Effector memory CD4-positive, alpha-beta T cell (primary cell): Measurements from ENCODE around the gene EPN2.
"Not testable (repeated sequence)": the region's sequence is repeated elsewhere in the genome, so short reads cannot be mapped to it uniquely, and the experiment has no call there.

Experiments
- DNase-seq, 3 donors: peaks; one replicate each; pipeline ENCODE4 v3.0.0-alpha.2; 2020
- H3K27ac ChIP-seq: 2 replicates; pipeline ENCODE4 v1.7.0; 2013; ENCODE audit warnings: mild to moderate bottlenecking, low read length, moderate library complexity; ENCODE audit not compliant: insufficient read depth, poor library complexity, severe bottlenecking
- H3K27me3 ChIP-seq: replicated peaks from 2 replicates; pipeline ENCODE4 v1.7.0; 2013; ENCODE audit warnings: mild to moderate bottlenecking, low read length; ENCODE audit not compliant: insufficient read depth, control insufficient read depth, poor library complexity, severe bottlenecking
- H3K36me3 ChIP-seq: 2 replicates; pipeline ENCODE4 v1.7.0; 2013; ENCODE audit warnings: mild to moderate bottlenecking, low read length, moderate library complexity; ENCODE audit not compliant: control insufficient read depth, insufficient read depth
- H3K4me1 ChIP-seq: 2 replicates; pipeline ENCODE4 v1.7.0; 2013; ENCODE audit warnings: low read length, mild to moderate bottlenecking; ENCODE audit not compliant: control insufficient read depth, insufficient read depth, poor library complexity, severe bottlenecking
- H3K4me3 ChIP-seq: 2 replicates; pipeline ENCODE4 v1.7.0; 2013; ENCODE audit warnings: low read length, low read depth, mild to moderate bottlenecking; ENCODE audit not compliant: insufficient read depth, poor library complexity, severe bottlenecking
- H3K9me3 ChIP-seq: 2 replicates; pipeline ENCODE4 v1.7.0; 2013; ENCODE audit warnings: mild to moderate bottlenecking, low read length, moderate library complexity; ENCODE audit not compliant: control insufficient read depth
- total RNA-seq, 3 donors: gene quantifications; one replicate each; lab custom pipeline; 2026; lab: John Stamatoyannopoulos, UW

EPN2 gene
- 7.8 to 11.1 (median 9.3) reads per million in 3 donors for total RNA-seq

DNA sequence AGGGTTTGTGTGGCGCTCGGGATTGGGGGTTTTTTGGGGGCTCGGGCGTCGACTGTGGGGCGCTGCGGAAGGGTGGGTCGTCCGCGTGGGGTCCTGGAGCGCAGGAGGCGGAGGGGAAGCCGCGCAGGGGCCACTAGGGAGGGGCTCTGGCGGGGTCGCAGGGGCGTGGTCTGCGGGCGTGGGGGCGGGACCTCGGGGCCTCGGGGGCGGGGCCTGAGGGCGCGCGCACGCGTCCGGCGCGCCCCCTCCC is at the start of gene EPN2:
TSS of gene EPN2 (plus strand) at position 228 of the 250 bp plus-strand sequence. CDS start 45,754 bp downstream, outside the sequence.
- not testable (repeated sequence) for H3K36me3 ChIP-seq, H3K4me1 ChIP-seq, H3K9me3 ChIP-seq, H3K27me3 ChIP-seq
- H3K27ac ChIP-seq = peak within 1 kb of the TSS; percentile 32
- H3K4me3 ChIP-seq = peak within 1 kb of the TSS; percentile 91
- DNase-seq = peak; percentile 38 to 52 (median 47)

DNA sequence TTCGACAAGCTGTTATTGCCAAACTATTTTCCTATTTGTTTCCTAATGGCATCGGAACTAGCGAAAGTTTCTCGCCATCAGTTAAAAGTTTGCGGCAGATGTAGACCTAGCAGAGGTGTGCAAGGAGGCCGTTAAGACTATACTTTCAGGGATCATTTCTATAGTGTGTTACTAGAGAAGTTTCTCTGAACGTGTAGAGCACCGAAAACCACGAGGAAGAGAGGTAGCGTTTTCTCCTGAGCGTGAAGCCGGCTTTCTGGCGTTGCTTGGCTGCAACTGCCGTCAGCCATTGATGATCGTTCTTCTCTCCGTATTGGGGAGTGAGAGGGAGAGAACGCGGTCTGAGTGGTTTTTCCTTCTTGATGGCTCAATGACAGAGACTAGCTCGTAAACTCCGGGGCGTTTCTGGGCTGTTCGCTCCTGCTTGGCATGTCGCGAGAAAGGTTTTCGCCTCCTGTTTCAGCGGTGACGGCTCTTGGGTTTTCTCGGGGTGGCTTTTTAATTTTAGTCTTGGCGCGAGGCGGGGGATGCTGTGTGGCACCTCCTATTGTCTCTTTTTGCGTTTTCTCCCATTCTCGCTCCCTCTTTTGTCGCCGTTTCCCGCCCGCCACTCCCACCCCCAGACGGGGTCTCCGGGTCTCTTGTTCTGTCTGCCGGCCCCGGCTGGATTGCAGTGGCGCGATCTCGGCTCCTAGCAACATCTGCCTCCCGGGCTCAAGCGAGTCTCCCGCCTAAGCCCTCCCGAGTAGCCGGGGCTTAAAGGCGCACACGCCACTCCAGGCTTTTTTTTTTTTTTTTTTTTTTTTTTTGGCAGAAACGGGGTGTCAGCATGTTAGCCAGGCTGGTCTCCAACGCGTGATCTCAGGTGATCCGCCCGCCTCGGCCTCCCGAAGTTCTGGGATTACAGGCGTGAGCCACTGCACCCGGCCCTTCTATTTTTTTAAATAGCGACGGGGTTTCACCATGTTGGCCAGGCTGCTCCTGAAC is 49.0 kb upstream of the EPN2 start:
- not testable (repeated sequence) for H3K27me3 ChIP-seq, H3K9me3 ChIP-seq, H3K36me3 ChIP-seq, H3K4me1 ChIP-seq, DNase-seq, H3K27ac ChIP-seq, H3K4me3 ChIP-seq

DNA sequence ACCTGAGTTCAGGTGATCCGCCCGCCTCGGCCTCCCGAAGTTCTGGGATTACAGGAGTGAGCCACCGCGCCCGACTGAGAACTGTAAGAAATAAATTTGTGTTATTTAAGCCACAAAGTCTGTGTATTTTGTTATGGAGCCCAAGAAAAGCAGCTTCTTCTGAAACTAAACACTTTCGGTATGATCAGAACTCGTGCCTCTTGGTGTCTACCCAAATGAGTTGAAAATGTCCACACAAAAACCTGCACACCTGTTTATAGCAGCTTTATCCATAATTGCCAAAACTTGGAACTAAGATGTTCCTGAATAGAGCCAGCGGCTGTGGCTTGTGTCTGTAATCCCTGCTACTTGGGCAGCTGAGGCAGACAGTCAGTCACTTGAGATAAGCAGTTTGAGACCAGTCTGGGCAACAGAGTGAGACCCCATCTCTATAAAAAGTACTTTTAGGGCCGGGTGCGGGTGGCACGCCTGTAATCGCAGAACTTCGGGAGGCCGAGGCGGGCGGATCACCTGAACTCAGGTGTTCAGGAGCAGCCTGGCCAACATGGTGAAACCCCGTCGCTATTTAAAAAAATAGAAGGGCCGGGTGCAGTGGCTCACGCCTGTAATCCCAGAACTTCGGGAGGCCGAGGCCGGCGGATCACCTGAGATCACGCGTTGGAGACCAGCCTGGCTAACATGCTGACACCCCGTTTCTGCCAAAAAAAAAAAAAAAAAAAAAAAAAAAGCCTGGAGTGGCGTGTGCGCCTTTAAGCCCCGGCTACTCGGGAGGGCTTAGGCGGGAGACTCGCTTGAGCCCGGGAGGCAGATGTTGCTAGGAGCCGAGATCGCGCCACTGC is 48.1 kb upstream of the EPN2 start:
- not testable (repeated sequence) for DNase-seq, H3K27ac ChIP-seq, H3K27me3 ChIP-seq, H3K9me3 ChIP-seq, H3K4me1 ChIP-seq, H3K4me3 ChIP-seq, H3K36me3 ChIP-seq

DNA sequence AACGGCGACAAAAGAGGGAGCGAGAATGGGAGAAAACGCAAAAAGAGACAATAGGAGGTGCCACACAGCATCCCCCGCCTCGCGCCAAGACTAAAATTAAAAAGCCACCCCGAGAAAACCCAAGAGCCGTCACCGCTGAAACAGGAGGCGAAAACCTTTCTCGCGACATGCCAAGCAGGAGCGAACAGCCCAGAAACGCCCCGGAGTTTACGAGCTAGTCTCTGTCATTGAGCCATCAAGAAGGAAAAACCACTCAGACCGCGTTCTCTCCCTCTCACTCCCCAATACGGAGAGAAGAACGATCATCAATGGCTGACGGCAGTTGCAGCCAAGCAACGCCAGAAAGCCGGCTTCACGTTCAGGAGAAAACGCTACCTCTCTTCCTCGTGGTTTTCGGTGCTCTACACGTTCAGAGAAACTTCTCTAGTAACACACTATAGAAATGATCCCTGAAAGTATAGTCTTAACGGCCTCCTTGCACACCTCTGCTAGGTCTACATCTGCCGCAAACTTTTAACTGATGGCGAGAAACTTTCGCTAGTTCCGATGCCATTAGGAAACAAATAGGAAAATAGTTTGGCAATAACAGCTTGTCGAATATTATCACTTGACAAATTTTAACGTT is 47.3 kb upstream of the EPN2 start:
- not testable (repeated sequence) for DNase-seq, H3K27me3 ChIP-seq, H3K36me3 ChIP-seq, H3K9me3 ChIP-seq, H3K4me1 ChIP-seq, H3K4me3 ChIP-seq, H3K27ac ChIP-seq

DNA sequence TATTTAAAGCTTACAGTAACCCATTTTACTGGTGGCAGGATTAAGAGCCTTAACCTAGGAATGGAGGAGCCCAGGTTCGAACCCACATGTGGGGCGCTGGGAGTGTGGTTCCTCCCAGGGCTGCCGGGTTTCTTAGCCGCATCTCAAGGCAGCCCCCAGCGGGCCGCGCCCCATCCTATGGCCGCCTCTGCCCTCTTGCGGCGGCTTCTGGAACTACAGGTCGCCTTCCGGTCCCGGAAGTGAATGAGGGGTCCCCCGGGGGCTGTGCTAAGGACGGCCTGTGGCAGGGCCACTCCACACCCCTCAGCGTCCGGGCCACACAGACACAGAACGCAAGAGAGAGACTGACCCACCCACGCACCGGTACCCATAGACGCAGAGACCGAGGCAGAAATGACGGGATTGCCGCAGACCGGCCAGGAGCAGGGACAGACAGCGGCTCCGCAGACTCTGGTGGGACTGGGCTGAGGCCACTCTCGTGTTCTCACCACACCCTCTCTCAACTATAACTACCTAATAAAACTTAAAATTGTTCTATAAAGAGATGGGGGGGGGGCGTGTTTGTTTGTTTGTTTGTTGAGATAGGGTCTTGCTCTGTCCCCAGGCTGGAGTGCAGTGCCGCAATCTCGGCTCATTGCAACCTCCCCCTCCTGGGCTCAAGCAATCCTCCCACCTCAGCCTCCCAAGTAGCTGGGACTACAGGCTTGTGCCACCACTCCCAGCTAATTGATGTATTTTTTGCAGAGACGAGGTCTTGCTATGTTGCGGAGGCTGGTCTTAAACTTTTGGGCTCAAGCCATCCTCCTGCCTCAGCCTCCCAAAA is 40.6 kb upstream of the EPN2 start:
- H3K4me1 ChIP-seq, H3K9me3 ChIP-seq, H3K27me3 ChIP-seq, H3K4me3 ChIP-seq, H3K27ac ChIP-seq, H3K36me3 ChIP-seq: not testable (repeated sequence)
- peak in 1 of 3 donors; percentile 0 for DNase-seq

DNA sequence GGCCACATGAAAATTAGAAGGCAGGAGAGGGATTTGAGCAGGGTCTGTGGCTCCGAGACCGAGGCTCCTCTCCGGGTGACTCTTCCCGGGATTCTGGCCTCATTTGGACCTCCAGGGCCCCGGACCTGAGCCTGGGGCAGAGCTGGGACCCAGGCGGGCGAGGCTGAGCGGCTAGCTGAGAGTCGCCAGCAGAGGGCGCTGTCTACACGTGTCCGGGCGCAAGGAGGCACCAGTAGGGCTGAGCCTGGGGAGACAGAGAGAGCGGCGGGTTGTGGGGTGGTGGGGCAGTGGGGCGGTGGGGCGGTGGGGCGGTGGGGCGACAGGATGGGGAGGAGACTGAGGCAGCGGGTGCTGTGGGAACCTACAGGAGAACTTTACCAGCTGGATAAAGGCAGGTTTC is 34.7 kb upstream of the EPN2 start:
- H3K36me3 ChIP-seq, H3K27ac ChIP-seq, H3K4me1 ChIP-seq, H3K4me3 ChIP-seq, H3K9me3 ChIP-seq, H3K27me3 ChIP-seq, DNase-seq: not testable (repeated sequence)

DNA sequence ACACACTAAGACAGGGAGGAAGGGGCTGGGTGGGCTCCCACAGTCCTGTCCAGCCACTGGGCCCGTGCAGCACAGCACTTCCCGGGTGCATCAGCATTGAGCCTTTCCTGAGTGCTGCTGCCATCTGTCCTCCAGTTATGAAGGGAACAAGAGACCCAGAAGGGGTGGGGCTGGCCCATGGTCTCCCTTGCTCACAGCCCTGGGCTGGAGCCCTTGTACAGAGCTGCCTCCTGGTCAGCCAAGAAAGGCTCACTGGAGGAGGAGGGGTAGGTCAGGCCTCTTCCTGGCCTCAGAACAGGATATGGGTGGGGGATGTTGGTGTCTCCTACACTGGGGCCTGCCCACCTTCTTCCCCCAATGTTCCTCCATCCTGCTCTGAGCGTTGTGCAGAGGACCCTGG is 33.7 kb upstream of the EPN2 start:
- not testable (repeated sequence) for H3K4me3 ChIP-seq, H3K27me3 ChIP-seq, DNase-seq, H3K36me3 ChIP-seq, H3K27ac ChIP-seq, H3K9me3 ChIP-seq, H3K4me1 ChIP-seq

DNA sequence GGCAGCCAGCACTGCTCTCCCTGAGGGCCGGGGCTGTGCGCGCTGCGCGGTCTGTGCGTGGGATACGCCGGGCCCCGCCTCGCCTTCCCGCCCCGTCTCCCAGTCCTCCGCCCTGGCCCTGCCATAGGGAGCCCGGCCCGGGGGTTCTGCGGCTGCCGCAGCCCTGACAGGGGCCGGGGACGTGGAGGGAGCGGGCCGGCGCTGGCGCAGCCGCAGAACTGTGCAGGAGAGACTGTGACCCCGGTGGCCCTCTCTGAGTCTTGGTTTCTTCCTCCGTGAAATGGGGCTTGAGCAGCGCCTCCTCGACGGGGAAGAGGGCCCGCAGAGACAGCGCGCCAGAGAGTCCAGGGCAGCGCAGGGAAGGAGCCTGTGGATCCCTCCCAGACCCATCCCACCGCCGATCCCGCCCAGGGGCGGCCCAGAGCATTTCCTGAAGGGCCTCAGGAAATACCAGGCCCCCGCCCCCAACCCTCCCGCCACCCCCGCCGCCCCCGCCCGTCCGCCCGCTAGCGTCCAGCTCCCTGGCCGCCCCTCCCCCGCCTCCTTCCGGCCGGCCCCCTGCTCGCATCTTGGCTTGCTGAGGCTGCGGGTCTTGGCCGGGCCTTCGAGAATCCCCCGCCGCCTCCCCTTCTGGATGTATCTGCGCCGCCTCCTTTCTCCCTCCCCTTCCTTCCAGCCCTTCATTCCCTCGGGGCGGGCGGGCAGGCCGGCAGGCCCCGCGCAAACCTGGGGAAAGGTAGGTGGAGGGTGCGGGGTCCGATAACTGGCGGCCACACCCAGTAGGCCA is 21.9 kb upstream of the EPN2 start:
- DNase-seq = not testable (repeated sequence)

More for the DNA sequence above, 21.9 kb upstream of the EPN2 start:
- not testable (repeated sequence) for H3K36me3 ChIP-seq, H3K27ac ChIP-seq, H3K4me1 ChIP-seq, H3K27me3 ChIP-seq, H3K9me3 ChIP-seq, H3K4me3 ChIP-seq
